B cell (primary cell): ENCODE measurements around the gene ANK3. TPM values are rescaled to one million over a fixed set of nuclear protein-coding genes. Genes with fewer than 3 reads are reported as not detected.

Source experiments
- ATAC-seq: fragments of 200-7000 bp; cut with Tn5 transposase; one replicate; pipeline ENCODE4 v1.10.0; 2021; ENCODE audit warnings: low read depth, mild to moderate bottlenecking, moderate number of reproducible peaks, moderate library complexity
- CTCF ChIA-PET: fragments of 350-600 bp; sonication (Branson Sonifier 250); formaldehyde crosslinking; loops from one replicate; lab custom pipeline; 2021; ENCODE audit warnings: antibody characterized with exemption, inconsistent platforms; lab: Charles Lee
- POLR2A ChIA-PET: fragments of 350-600 bp; sonication (Branson Sonifier 250); formaldehyde crosslinking; loops from one replicate; lab custom pipeline; 2021; ENCODE audit warnings: antibody characterized with exemption; lab: Charles Lee
- DNase-seq: peaks from one replicate; pipeline ENCODE4 v3.0.0; 2013
- H2AFZ ChIP-seq: 2 replicates; pipeline ENCODE4 v1.6.1; 2012; ENCODE audit warnings: mild to moderate bottlenecking, low read depth, low read length; ENCODE audit not compliant: insufficient read depth, poor library complexity, severe bottlenecking
- H3K27ac ChIP-seq, 2 donors: 1 replicate in 1 of 2; 2 replicates in 1 of 2; pipeline ENCODE4 v1.5.1; 2012 to 2013; ENCODE audit warnings: low read length in 2 of 2, mild to moderate bottlenecking in 2 of 2, moderate library complexity in 1 of 2
- H3K27me3 ChIP-seq, 4 experiments: fragments of 200-600 bp in 1 of 4; sonication (generic) in 1 of 4; replicated peaks in 1 of 4; 1 replicate in 2 of 4; 2 replicates in 2 of 4; pipeline versions ENCODE4 v1.6.1 to v1.7.0; 2013 to 2016; ENCODE audit warnings: low read length in 3 of 4, mild to moderate bottlenecking in 2 of 4, mixed read lengths in 1 of 4, moderate library complexity in 1 of 4; ENCODE audit not compliant: insufficient read depth in 4 of 4, control insufficient read depth in 3 of 4; ENCODE audit errors: control extremely low read depth in 1 of 4
- H3K36me3 ChIP-seq, 2 experiments: replicated peaks in 1 of 2; 1 replicate in 1 of 2; 2 replicates in 1 of 2; pipeline versions ENCODE4 v1.6.1 to v1.7.1; 2013; ENCODE audit warnings: low read length in 1 of 2; ENCODE audit not compliant: insufficient read depth in 2 of 2, control insufficient read depth in 1 of 2; ENCODE audit errors: control extremely low read depth in 1 of 2, extremely low read depth in 1 of 2
- H3K4me1 ChIP-seq, 2 donors: fragments of 200-600 bp in 1 of 2; sonication (generic) in 1 of 2; 1 replicate in 1 of 2; 2 replicates in 1 of 2; pipeline versions ENCODE4 v1.5.1 to v1.6.1; 2013 to 2017; ENCODE audit warnings: low read length in 2 of 2; ENCODE audit not compliant: control insufficient read depth in 2 of 2, insufficient read depth in 2 of 2
- H3K4me2 ChIP-seq: replicated peaks from 2 replicates; pipeline ENCODE3; 2012; ENCODE audit warnings: mild to moderate bottlenecking, low read depth, low read length; ENCODE audit not compliant: poor library complexity, severe bottlenecking
- H3K4me3 ChIP-seq, 5 experiments: fragments of 200-600 bp in 1 of 5; sonication (generic) in 1 of 5; 1 replicate in 3 of 5; 2 replicates in 2 of 5; pipeline versions ENCODE4 v1.5.1 to v1.7.0; 2011 to 2016; ENCODE audit warnings: low read length in 4 of 5, mild to moderate bottlenecking in 4 of 5, low read depth in 2 of 5, control low read depth in 1 of 5, moderate library complexity in 1 of 5; ENCODE audit not compliant: insufficient read depth in 1 of 5; ENCODE audit errors: control extremely low read depth in 1 of 5, extremely low read depth in 1 of 5
- H3K79me2 ChIP-seq: fragments of 200-600 bp; sonication (generic); one replicate; pipeline ENCODE4 v1.6.0; 2016; ENCODE audit warnings: low read length; ENCODE audit not compliant: control insufficient read depth, insufficient read depth
- H3K9ac ChIP-seq: fragments of 200-600 bp; sonication (generic); 2 replicates; pipeline ENCODE4 v1.6.1; 2017; ENCODE audit warnings: mild to moderate bottlenecking, low read length, moderate library complexity
- H3K9me3 ChIP-seq, 3 donors: one replicate each; pipeline versions ENCODE4 v1.6.1 to v1.7.1; 2013; ENCODE audit warnings: low read length in 2 of 3; ENCODE audit not compliant: control insufficient read depth in 2 of 3, insufficient read depth in 1 of 3; ENCODE audit errors: control extremely low read depth in 1 of 3
- H4K20me1 ChIP-seq: 2 replicates; pipeline ENCODE4 v1.6.0; 2012; ENCODE audit warnings: mild to moderate bottlenecking, low read length; ENCODE audit not compliant: insufficient read depth, control insufficient read depth, poor library complexity, severe bottlenecking
- H3K27ac Mint-ChIP-seq: one replicate; pipeline ENCODE4 v1.8.0; 2021; ENCODE audit warnings: mixed read lengths
- H3K27me3 Mint-ChIP-seq: one replicate; pipeline ENCODE4 v1.8.0; 2021; ENCODE audit warnings: mixed read lengths
- H3K4me1 Mint-ChIP-seq: one replicate; pipeline ENCODE4 v1.8.0; 2021; ENCODE audit warnings: mixed read lengths
- H3K4me3 Mint-ChIP-seq: one replicate; pipeline ENCODE4 v1.8.0; 2021; ENCODE audit warnings: mixed read lengths
- H3K9me3 Mint-ChIP-seq: one replicate; pipeline ENCODE4 v1.8.0; 2022; ENCODE audit warnings: mixed read lengths; ENCODE audit not compliant: insufficient read depth
- CTCF ChIP-seq: fragments of 200-600 bp; IDR thresholded peaks from one replicate; pipeline ENCODE4 v1.8.0; 2022; ENCODE audit warnings: antibody characterized with exemption, mild to moderate bottlenecking
- EZH2 ChIP-seq: IDR thresholded peaks from 2 replicates; pipeline ENCODE4 v1.6.1; 2012; ENCODE audit warnings: borderline replicate concordance, low read depth, mild to moderate bottlenecking, moderate library complexity, low read length; ENCODE audit not compliant: insufficient read depth, poor library complexity, severe bottlenecking
- WGBS: methylation state at CpG from one replicate; pipeline ENCODE4 v1.1.5; 2013; ENCODE audit warnings: missing lambda C conversion rate; ENCODE audit not compliant: insufficient coverage; 5-methylcytosine and 5-hydroxymethylcytosine counted together
- intact Hi-C: fragments of 100-400 bp; cut with micrococcal nuclease; formaldehyde crosslinking; loops from one replicate; pipeline ENCODE4 v1.10.0; 2022
- polyA plus RNA-seq: library from polyadenylated mRNA; depleted of rRNA; stranded (reverse); fragments of >200 nt; gene quantifications from 2 replicates; pipeline ENCODE4 v1.2.3, GENCODE V29; 2012
- total RNA-seq, 2 donors: library from RNA; stranded (reverse); fragments of 120-200 nt in 1 of 2; gene quantifications; 1 replicate in 1 of 2; 2 replicates in 1 of 2; pipeline versions ENCODE4 v1.2.3 to v1.2.4, GENCODE V29; 2013 to 2022

The ANK3 gene
- total and polyA plus RNA-seq, 2 donors (not counting 1 experiment from before 2014, with no cell fraction given): 4.9 to 21.6 TPM

GRCh38 chr10:60239228-60239627, 150.4 kb downstream of the ANK3 start:
- Mint-ChIP-seq H3K4me1 (peaks cover 48% of the 10 kb centered on the region), H3K4me3 (no peak overlapping the region), H3K9me3 (no peaks in the 10 kb centered on the region), H3K27ac (peak overlapping the region; percentile 51), H3K27me3 (no peaks in the 10 kb centered on the region)
- Histone ChIP-seq H3K27ac (peak overlapping the region; percentile 83 to 93), H3K4me2 (peak overlapping the region; percentile 66), H3K9me3 (no peaks in the 10 kb centered on the region), H4K20me1 (no peaks in the 10 kb centered on the region), H2AFZ (peak overlapping the region; percentile 63), H3K9ac (no peak overlapping the region), H3K4me3 (no peak overlapping the region), H3K36me3 (no peaks in the 10 kb centered on the region), H3K79me2 (no peaks in the 10 kb centered on the region), H3K4me1 (peaks cover 46 to 47% of the 10 kb centered on the region in 2 donors), H3K27me3 (no peaks in the 10 kb centered on the region)
- ChIA-PET POLR2A (interaction anchor here (0.6 kb wide), 1 partner anchor 113 kb away, joined by 3 read pairs; no protein-coding TSS in a partner anchor), CTCF (interaction anchor here (0.7 to 6.3 kb wide), 30 partner anchors 10 to 727 kb away, joined by 3 to 257 read pairs (median 6); no protein-coding TSS in a partner anchor)
- DNase-seq (no peak), ATAC-seq (no peak)
- TF ChIP-seq CTCF (no peak), EZH2 (no peak)
- intact Hi-C loops: loop anchor here (5.0 to 10.0 kb wide), 7 partner anchors 33 to 1974 kb away; partner anchors contain the start of genes CISD1, IPMK and RHOBTB1
- no CpG with 5 or more reads among the region's 1 CpG for WGBS

GRCh38 chr10:60238759-60239100, 150.9 kb downstream of the ANK3 start:
- intact Hi-C loops: loop anchor here (1.0 to 10.0 kb wide), 9 partner anchors 34 to 1974 kb away; partner anchors contain the start of genes CISD1, IPMK and RHOBTB1
- Mint-ChIP-seq H3K27ac (peak overlapping the region; percentile 92), H3K4me1 (peaks cover 53% of the 10 kb centered on the region), H3K27me3 (no peaks in the 10 kb centered on the region), H3K9me3 (no peaks in the 10 kb centered on the region), H3K4me3 (peak overlapping the region; percentile 74)
- Histone ChIP-seq H3K4me3 (no peak overlapping the region), H3K4me1 (peaks cover 51 to 52% of the 10 kb centered on the region in 2 donors), H3K27me3 (no peaks in the 10 kb centered on the region), H3K79me2 (no peaks in the 10 kb centered on the region), H4K20me1 (no peaks in the 10 kb centered on the region), H3K4me2 (peak overlapping the region; percentile 66), H3K27ac (peak overlapping the region; percentile 83 to 93), H2AFZ (peak overlapping the region; percentile 63), H3K9me3 (no peaks in the 10 kb centered on the region), H3K9ac (no peak overlapping the region), H3K36me3 (no peaks in the 10 kb centered on the region)
- ATAC-seq: no peak
- TF ChIP-seq CTCF: peak; percentile 19
- no peak for TF ChIP-seq EZH2
- ChIA-PET CTCF (interaction anchor here (0.7 to 6.3 kb wide), 42 partner anchors 10 to 727 kb away, joined by 3 to 257 read pairs (median 6); no protein-coding TSS in a partner anchor), POLR2A (interaction anchor here (1.1 kb wide), 1 partner anchor 195 kb away, joined by 3 read pairs; no protein-coding TSS in a partner anchor)
- no peak for DNase-seq
